Astrocyte of the spinal cord (primary cell): Measurements from ENCODE around the gene DTX3L.

Experiments used
- DNase-seq: peaks from one replicate; pipeline ENCODE4 v3.0.0; 2011; ENCODE audit warnings: low read depth, low spot score
- H3K4me3 ChIP-seq: 2 replicates; pipeline ENCODE4 v1.5.1; 2011; ENCODE audit warnings: low read depth, mild to moderate bottlenecking, low read length, moderate library complexity
- CTCF ChIP-seq: IDR thresholded peaks from 2 replicates; pipeline ENCODE4 v1.5.1; 2012; ENCODE audit warnings: low read depth, mild to moderate bottlenecking, low read length, inconsistent platforms
- in situ Hi-C: cut with HindIII; loops from 2 replicates; pipeline ENCODE4 v1.10.0; 2017; ENCODE audit warnings: low sequenced_read_pairs

The DTX3L gene

GRCh38 chr3:122581622-122582021, 17.5 kb downstream of the DTX3L start:
- in situ Hi-C loops = no loop called here
- DNase-seq = no peak
- TF ChIP-seq CTCF = no peak
- H3K4me3 ChIP-seq = no peak overlapping the region

GRCh38 chr3:122582390-122582789, 18.3 kb downstream of the DTX3L start:
- H3K4me3 ChIP-seq = no peak overlapping the region
- TF ChIP-seq CTCF = no peak
- DNase-seq = no peak
- in situ Hi-C loops = no loop called here

- H3K4me3 ChIP-seq = no peak overlapping the region
- TF ChIP-seq CTCF = no peak
- in situ Hi-C loops = no loop called here
- no peak for DNase-seq
Observed at GRCh38 chr3:122586098-122586497, 22.0 kb downstream of the DTX3L start.

- no peak for TF ChIP-seq CTCF
- no peak overlapping the region for H3K4me3 ChIP-seq
- no peak for DNase-seq
- in situ Hi-C loops = no loop called here
Observed at GRCh38 chr3:122586773-122587485, 22.8 kb downstream of the DTX3L start.

GRCh38 chr3:122587572-122587971, 23.4 kb downstream of the DTX3L start:
- no peak overlapping the region for H3K4me3 ChIP-seq
- in situ Hi-C loops = no loop called here
- no peak for TF ChIP-seq CTCF
- no peak for DNase-seq

- in situ Hi-C loops = no loop called here
- no peak overlapping the region for H3K4me3 ChIP-seq
- TF ChIP-seq CTCF = no peak
- DNase-seq = no peak
Observed at GRCh38 chr3:122589297-122589696, 25.2 kb downstream of the DTX3L start.
